CD4-positive, alpha-beta T cell treated with Interleukin-2 at 100 ng/mL for 4 hours (primary cell): Measurements from ENCODE around the gene ERN2.
"Not testable (repeated sequence)": the region's sequence is repeated elsewhere in the genome, so short reads cannot be mapped to it uniquely, and the experiment has no call there.

ENCODE experiments used
- DNase-seq: peaks from one replicate; pipeline ENCODE4 v3.0.0-alpha.2; 2020; ENCODE audit warnings: low spot score

ERN2 gene

DNA sequence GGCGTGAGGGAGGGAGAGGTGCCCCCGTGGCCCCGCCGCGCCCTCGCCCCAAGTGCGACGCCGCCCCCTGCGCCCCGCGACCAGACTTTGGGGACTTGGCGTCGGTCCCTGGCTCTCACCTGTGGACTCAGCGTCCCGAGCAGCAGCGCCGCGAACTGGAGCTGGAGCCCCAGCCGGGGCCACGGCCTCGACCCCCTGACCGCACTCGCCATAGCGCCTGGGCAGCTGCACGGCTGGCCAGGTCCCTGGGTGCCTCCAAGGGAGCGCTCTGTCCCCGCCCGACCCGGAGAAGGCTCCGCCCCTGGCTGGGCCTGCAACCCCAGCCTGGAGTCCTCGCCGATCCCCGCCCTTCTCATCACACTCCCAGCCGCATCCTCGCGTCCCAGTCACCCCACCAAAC is at the start of gene ERN2:
Gene ERN2 (minus strand): TSS at position 247 of the 400 bp plus-strand sequence. CDS start 35 bp downstream, at position 212.
- no peak for DNase-seq

DNA sequence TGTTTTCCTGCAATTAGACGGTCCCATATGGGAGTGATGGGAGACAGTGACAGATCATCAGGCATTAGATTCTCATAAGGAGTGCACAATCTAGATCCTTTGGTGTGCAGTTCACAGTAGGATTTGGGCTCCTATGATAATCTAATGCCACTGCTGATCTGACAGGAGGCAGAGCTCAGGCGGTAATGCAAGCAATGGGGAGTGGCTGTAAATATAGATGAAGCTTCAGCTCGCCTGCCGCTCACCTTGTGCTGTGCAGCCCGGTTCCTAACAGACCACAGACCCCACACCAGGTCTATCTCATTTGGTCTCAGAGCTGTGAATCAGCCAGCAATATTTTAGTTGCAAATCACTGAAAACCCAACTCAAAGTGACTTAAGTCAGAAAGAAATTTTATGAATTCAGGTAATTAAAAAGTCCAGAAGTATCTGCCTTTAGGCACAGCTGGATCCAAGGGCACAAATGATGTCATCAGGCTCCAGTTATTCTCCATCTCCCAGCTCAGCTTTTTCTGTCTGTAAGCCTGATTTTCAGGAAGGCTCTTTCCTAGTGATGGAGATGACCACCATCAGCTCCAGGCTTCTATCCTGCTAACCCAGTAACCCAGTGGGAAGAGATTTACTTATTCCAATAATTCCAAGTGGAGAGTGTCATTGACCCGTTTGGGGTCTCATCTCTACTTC is 45.1 kb upstream of the ERN2 start:
- DNase-seq = no peak

DNA sequence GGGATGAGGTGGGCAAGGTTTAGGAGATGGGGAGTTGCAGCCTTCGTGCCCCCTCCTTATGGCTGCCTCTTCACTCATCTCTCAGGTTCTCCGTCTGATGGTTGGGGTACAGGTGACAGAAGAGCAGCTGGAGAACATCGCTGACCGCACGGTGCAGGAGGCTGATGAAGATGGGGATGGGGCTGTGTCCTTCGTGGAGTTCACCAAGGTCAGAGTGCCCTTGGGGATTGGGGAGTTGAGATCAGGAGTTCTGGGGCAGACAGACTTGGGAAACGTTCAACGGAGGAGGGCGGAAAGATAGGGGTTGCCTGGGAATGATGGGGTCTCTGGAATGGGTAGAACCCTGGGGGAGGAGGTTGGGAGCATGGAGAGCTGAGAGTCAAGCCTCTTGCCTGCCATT is 44.1 kb upstream of the ERN2 start:
- DNase-seq = no peak

- DNase-seq = no peak
Measured at GRCh38 chr16:23755484-23755809, 42.4 kb upstream of the ERN2 start.

GRCh38 chr16:23754594-23755483 is 41.8 kb upstream of the ERN2 start, which contains the start of gene CHP2:
CHP2 (plus strand) TSS chr16:23755026; CDS start chr16:23755050, 24 bp downstream.
- DNase-seq = no peak

DNA sequence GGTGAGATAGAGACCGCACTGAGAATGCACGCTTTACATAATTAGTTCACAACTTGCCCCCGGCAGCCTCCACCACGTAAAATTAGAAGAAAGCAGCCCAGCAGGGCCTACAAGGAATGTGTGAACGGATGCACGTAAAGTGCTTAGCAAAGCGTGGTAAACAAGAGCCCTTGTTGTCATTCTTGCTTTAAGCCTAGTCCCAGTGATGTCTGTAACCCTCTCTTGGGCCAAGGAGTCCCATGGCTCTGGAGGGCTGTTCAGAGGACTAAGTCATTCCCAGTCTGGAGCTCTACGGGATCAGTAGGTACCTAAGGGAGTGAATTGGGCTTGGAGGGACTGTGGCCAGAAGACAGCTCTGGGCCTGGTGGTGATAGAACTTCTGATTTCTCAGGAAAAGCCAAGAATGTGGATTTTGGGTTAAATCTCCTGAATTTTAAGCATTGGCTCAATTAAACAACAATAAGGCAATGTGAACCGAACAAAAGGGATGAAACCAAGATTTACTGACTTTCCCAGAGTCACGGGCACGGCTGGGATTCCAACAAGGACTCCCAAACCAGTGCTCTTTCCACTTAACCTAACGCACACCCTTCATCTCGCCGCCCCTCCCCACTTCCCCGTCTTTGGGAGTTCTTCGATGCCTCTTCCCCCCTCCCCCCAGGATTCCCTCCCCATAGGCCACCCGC is 41.0 kb upstream of the ERN2 start:
- no peak for DNase-seq

GRCh38 chr16:23751053-23751452 is 38.0 kb upstream of the ERN2 start:
- DNase-seq = not testable (repeated sequence)

- DNase-seq = no peak
Measured at GRCh38 chr16:23748630-23749029, 35.6 kb upstream of the ERN2 start.

- DNase-seq = no peak
Measured at GRCh38 chr16:23745263-23745662, 32.2 kb upstream of the ERN2 start.

GRCh38 chr16:23742766-23743165 is 29.7 kb upstream of the ERN2 start:
- no peak for DNase-seq

DNA sequence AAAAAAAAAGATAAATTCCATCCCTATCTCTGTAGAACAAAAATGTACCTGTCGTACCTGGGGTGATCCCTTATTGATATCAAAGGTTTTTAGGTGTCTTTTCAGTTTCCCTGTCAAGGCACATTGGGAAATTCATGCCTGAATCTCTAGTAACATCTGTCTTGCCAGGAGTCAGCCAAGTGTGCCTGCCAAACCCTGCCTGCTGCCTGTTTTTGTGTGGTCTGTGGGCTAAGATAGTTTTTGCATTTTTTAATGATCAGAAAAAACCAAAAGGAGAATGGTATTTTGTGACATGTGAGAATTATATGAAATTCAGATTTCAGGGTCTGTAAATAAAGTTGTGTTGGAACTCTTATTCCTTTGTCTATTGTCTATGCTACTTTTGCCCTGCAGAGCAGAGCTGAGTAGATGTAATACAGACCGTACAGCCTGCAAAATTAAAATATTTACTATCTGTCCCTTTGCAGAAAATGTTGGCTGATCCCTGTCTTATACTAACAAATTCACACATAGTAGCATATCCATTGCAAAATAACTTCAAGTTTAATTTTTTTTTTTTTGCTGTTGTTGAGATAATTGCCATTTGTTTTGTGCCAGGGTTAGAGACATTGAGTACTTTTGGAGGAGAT is 28.8 kb upstream of the ERN2 start:
- no peak for DNase-seq

- DNase-seq = no peak
Measured at GRCh38 chr16:23739516-23739915, 26.5 kb upstream of the ERN2 start.

DNA sequence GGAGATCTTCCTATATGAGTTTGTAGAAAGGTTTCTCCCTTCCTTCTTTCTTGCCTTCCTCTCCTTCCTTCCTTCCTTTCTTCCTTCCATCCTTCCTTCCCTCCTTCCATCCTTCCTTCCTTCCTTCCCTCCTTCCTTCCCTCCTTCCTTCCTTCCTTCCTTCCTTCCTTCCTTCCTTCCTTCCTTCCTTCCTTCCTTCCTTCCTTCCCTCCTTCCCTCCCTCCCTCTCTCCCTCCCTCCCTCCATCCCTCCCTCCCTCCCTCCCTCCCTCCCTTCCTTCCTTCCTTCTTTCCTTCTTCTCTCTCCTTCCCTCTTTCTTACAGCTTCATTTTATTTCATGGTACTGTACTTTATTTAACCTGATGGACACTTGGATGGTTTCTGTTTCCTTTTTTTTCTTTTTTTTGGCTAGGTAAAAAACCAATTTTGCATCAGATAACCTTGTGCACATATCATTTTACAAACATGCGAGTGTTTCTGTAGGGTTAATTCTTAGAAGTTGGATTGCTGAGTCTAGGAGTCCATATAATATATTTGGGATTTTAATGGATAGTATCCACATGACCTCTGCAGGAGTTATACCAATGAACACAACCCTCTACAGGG is 24.5 kb upstream of the ERN2 start:
- not testable (repeated sequence) for DNase-seq

GRCh38 chr16:23734176-23734893 is 21.3 kb upstream of the ERN2 start:
- DNase-seq = no peak

GRCh38 chr16:23729503-23730424 is 16.7 kb upstream of the ERN2 start:
- no peak for DNase-seq

DNA sequence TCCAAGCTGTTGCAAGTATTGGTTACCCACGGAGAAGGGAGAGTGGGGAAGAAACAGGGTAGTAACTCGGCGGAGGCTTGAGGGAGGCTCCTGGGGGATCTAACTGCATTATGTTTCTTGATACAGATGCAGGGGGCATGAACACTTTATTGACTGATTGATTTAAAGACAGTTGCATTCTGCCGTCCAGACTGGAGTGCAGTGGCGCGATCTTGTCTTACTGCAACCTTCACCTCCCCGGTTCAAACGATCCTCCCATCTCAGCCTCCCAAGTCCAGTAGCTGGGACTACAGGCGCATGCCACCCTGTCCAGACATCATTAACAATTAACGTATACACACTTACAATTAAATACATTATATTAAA is 15.1 kb upstream of the ERN2 start:
- DNase-seq = no peak

- DNase-seq = no peak
Measured at GRCh38 chr16:23726710-23727109, 13.7 kb upstream of the ERN2 start.

- DNase-seq = no peak
Measured at GRCh38 chr16:23724785-23725131, 11.7 kb upstream of the ERN2 start.

DNA sequence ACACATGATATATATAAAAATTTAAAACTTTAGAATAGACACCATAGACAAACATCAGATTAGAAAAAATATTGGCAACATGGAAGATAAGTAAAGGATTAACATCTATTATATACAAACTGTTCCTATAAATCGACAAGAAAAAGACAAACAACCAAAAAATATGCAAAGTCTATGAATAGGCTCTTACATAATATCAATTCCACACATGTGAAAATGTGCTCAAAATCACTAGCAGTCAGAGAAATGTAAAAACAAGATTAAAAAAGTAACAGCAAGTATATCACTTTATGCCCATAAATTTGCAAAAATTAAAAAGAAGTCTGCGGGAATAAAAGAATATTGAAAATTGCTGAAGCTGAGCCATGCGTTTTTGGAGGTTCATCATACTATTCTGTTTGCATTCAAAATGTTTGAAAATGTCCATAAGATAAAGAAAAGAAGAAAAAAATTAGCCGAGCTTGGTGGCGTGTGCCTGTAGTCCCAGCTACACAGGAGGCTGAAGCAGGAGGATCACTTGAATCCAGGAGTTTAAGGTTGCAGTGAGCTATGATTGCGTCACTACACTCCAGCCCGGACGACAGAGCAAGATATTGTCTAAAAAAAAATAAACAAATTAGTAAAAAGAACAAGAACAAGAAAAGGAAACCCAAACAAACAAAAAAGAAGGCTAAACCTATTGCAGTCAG is 11.2 kb upstream of the ERN2 start:
- DNase-seq = no peak
